OCI-LY3 (cell line): ENCODE results near the gene PLCB1.

Experiments
- EZH2phosphoT487 ChIP-seq: fragments of 200-600 bp; shearing (Covaris generic); IDR thresholded peaks from 2 replicates; pipeline ENCODE4 v1.6.1; 2018; ENCODE audit warnings: antibody characterized with exemption, mixed run types, low read depth
- TF ChIP-seq, protein P1 (sequence below): fragments of 200-600, 300-600 bp; sonication (generic); IDR thresholded peaks from 2 replicates; pipeline ENCODE4 v1.5.1; 2014; ENCODE audit warnings: antibody characterized with exemption, low read length, low read depth

DNA sequence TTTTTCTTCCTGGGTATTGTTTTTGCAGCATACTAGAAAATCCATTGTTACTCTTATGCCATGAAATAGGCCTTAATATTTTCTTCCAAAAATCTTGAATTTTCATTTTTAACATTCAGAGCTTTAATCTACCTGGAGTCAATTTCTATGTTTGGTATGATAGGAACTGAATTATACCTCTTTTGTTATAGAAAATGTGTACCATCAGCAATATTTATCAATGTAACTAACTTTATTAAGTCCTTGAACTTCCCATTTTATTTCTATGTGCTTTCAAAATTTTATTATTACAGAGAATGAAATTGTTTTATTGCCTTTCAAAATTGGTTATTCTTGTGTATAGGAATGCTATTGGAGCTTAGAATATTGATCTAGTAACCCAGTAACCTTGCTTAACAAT lies 68.2 kb downstream of the PLCB1 start:
- TF ChIP-seq, protein P1, sequence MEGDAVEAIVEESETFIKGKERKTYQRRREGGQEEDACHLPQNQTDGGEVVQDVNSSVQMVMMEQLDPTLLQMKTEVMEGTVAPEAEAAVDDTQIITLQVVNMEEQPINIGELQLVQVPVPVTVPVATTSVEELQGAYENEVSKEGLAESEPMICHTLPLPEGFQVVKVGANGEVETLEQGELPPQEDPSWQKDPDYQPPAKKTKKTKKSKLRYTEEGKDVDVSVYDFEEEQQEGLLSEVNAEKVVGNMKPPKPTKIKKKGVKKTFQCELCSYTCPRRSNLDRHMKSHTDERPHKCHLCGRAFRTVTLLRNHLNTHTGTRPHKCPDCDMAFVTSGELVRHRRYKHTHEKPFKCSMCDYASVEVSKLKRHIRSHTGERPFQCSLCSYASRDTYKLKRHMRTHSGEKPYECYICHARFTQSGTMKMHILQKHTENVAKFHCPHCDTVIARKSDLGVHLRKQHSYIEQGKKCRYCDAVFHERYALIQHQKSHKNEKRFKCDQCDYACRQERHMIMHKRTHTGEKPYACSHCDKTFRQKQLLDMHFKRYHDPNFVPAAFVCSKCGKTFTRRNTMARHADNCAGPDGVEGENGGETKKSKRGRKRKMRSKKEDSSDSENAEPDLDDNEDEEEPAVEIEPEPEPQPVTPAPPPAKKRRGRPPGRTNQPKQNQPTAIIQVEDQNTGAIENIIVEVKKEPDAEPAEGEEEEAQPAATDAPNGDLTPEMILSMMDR, result no peak
- TF ChIP-seq EZH2phosphoT487, result no peak
